Neural progenitor cell (in vitro differentiated cells): ENCODE measurements around the gene NUP133. TPM values are rescaled to one million over a fixed set of nuclear protein-coding genes. Genes with fewer than 3 reads are reported as not detected.

Source experiments
- DNase-seq: peaks from one replicate; pipeline ENCODE4 v3.0.0-alpha.2; 2016; ENCODE audit warnings: low spot score
- H2AFZ ChIP-seq: fragments of 200-600 bp; sonication (generic); replicated peaks from 2 replicates; pipeline ENCODE4 v1.6.1; 2016; ENCODE audit warnings: antibody characterized with exemption
- H3F3A ChIP-seq: fragments of 200-600 bp; sonication (generic); 2 replicates; pipeline ENCODE4 v1.6.1; 2016; ENCODE audit warnings: antibody characterized with exemption, low read depth
- H3K27ac ChIP-seq: fragments of 200-600 bp; sonication (generic); 2 replicates; pipeline ENCODE4 v1.5.1; 2016; ENCODE audit warnings: mild to moderate bottlenecking
- H3K27me3 ChIP-seq: fragments of 200-600 bp; sonication (generic); 2 replicates; pipeline ENCODE4 v1.6.1; 2016; ENCODE audit warnings: mild to moderate bottlenecking, moderate library complexity
- H3K36me3 ChIP-seq: fragments of 200-600 bp; sonication (generic); 2 replicates; pipeline ENCODE4 v1.5.1; 2016
- H3K4me1 ChIP-seq: fragments of 200-600 bp; sonication (generic); 2 replicates; pipeline ENCODE4 v1.6.1; 2016; ENCODE audit warnings: mixed run types
- H3K4me2 ChIP-seq: fragments of 200-600 bp; sonication (generic); 2 replicates; pipeline ENCODE4 v1.6.1; 2016
- H3K4me3 ChIP-seq: fragments of 200-600 bp; sonication (generic); 2 replicates; pipeline ENCODE4 v1.5.1; 2016
- H3K79me2 ChIP-seq: fragments of 200-600 bp; sonication (generic); 2 replicates; pipeline ENCODE4 v1.6.1; 2016; ENCODE audit warnings: low read depth
- H3K9ac ChIP-seq: fragments of 200-600 bp; sonication (generic); 2 replicates; pipeline ENCODE4 v1.6.1; 2016
- H3K9me3 ChIP-seq: fragments of 200-600 bp; sonication (generic); 2 replicates; pipeline ENCODE4 v1.5.1; 2016; ENCODE audit warnings: low read depth
- H4K20me1 ChIP-seq: fragments of 200-600 bp; sonication (generic); 2 replicates; pipeline ENCODE4 v1.6.1; 2016; ENCODE audit warnings: low read depth
- H3K27ac Mint-ChIP-seq: 3 replicates; pipeline ENCODE4 v1.8.0; 2021; ENCODE audit warnings: mixed read lengths
- H3K27me3 Mint-ChIP-seq: 2 replicates; pipeline ENCODE4 v1.8.0; 2022; ENCODE audit warnings: low read depth, mild to moderate bottlenecking, inconsistent platforms, moderate library complexity, mixed read lengths; ENCODE audit not compliant: insufficient read depth
- H3K36me3 Mint-ChIP-seq: 3 replicates; pipeline ENCODE4 v1.8.0; 2021; ENCODE audit warnings: mixed read lengths
- H3K4me1 Mint-ChIP-seq: 3 replicates; pipeline ENCODE4 v1.8.0; 2021; ENCODE audit warnings: mixed read lengths
- H3K4me3 Mint-ChIP-seq: 3 replicates; pipeline ENCODE4 v1.8.0; 2021; ENCODE audit warnings: mild to moderate bottlenecking, moderate library complexity, mixed read lengths
- H3K9me3 Mint-ChIP-seq: 3 replicates; pipeline ENCODE4 v1.8.0; 2020; ENCODE audit warnings: mixed read lengths
- CTCF ChIP-seq: fragments of 200-600 bp; sonication (generic); IDR thresholded peaks from 2 replicates; pipeline ENCODE4 v1.5.1; 2017; ENCODE audit warnings: antibody characterized with exemption, mild to moderate bottlenecking
- EZH2 ChIP-seq: fragments of 200-600 bp; sonication (generic); IDR thresholded peaks from 2 replicates; pipeline ENCODE4 v1.6.1; 2017; ENCODE audit warnings: antibody characterized with exemption, mild to moderate bottlenecking, moderate library complexity
- EZH2phosphoT487 ChIP-seq: fragments of 200-600 bp; sonication (generic); IDR thresholded peaks from 2 replicates; pipeline ENCODE4 v1.6.1; 2017; ENCODE audit warnings: antibody characterized with exemption
- total RNA-seq: library from RNA; depleted of rRNA; stranded (reverse); fragments of >200 nt; gene quantifications from 2 replicates; pipeline ENCODE4 v1.2.3, GENCODE V29; 2015; ENCODE audit warnings: low replicate concordance

The NUP133 gene
- total RNA-seq, 1 donor from 2014 or later, result 89.3 TPM

DNA sequence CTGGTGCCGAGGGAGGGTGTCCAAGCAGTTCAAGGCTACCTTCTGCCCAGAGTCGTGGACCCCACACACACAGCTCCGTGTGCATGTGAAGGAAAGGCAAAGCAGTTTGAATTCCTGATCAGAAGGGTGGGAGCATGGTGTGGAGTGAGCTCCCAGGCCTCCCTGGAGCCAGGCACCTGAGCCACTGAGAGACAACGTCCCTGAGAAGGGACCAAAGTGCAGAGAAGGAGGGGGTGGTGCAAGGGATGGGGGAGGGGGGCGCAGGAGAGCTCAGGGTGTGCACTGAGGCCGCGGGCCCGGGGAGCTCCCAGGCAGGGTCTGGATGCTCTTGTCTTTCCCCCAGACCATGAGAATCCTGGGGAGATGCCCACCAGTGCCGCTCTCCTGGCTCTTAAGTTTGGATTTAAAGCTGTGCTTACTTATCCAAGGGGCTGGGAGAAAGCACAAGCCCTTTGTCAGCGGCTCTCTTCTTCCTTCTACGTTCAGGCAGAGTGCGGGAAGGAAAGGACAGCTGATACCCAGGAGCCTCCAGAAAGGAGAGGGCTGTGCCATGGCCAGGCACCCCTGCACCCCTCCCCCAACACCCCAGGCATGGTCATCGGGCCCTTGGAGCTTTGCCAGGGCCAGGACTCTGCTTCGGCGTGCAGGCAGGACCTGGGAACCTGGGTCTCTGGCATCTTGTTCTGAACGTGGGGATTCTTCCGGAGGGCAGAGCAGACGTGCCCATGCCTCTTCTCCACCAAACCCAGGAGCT lies 98.3 kb downstream of the NUP133 start:
- Mint-ChIP-seq H3K27me3 (peaks cover 16% of the 10 kb centered on the region), H3K36me3 (no peaks in the 10 kb centered on the region), H3K4me3 (peak overlapping the region; percentile 33), H3K27ac (peak overlapping the region; percentile 87), H3K9me3 (peaks cover under 1% of the 10 kb centered on the region), H3K4me1 (peaks cover 41% of the 10 kb centered on the region)
- no peak overlapping the region for H3K9ac ChIP-seq
- H3K27me3 ChIP-seq, result peaks cover 56% of the 10 kb centered on the region
- no peak for TF ChIP-seq CTCF
- TF ChIP-seq EZH2phosphoT487, result no peak
- TF ChIP-seq EZH2, result no peak
- H2AFZ ChIP-seq, result no peak overlapping the region
- peaks cover 35% of the 10 kb centered on the region for H3K4me1 ChIP-seq
- H3K4me2 ChIP-seq, result no peak overlapping the region
- no peaks in the 10 kb centered on the region for H3K36me3 ChIP-seq
- DNase-seq, result peak; percentile 18
- H3K9me3 ChIP-seq, result no peaks in the 10 kb centered on the region
- peaks cover 18% of the 10 kb centered on the region for H4K20me1 ChIP-seq
- H3K79me2 ChIP-seq, result no peaks in the 10 kb centered on the region
- H3K4me3 ChIP-seq, result no peak overlapping the region
- peaks cover 3% of the 10 kb centered on the region for H3F3A ChIP-seq
- no peak overlapping the region for H3K27ac ChIP-seq

DNA sequence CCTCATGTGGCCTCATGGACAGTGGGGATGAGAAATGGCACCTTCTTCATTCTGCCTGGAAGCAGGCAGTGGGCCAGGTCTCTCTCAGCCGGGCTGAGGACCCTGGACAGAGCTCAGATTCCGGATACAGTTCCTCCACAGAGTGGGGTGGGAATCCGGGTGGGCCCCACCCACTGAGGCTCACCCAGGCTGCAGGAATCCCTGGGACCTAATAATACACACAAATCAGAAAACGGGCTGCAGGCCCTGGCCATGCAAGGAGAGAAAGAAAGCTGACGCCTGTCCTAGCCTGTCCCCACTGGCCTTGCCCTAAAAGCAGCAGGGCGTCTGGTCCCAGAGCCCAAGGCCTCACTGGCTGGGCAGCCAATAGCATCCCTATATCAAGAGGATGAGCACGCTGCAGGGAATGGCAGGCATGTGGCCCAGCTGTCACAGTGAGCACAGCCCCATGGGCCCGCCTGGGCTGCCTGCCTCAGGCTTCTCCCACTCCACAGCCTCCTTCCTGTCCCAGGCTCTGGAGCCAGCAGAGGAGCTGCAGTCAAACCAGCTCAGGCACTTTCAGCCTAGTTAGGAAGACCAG lies 99.6 kb downstream of the NUP133 start:
- H3K36me3 ChIP-seq, result no peaks in the 10 kb centered on the region
- H3K4me1 ChIP-seq, result peaks cover 35% of the 10 kb centered on the region
- peaks cover 4% of the 10 kb centered on the region for H3K9me3 Mint-ChIP-seq
- no peak overlapping the region for H3K4me3 Mint-ChIP-seq
- no peak overlapping the region for H3K9ac ChIP-seq
- no peak overlapping the region for H3K27ac Mint-ChIP-seq
- H3K4me2 ChIP-seq, result no peak overlapping the region
- no peaks in the 10 kb centered on the region for H3K9me3 ChIP-seq
- H2AFZ ChIP-seq, result no peak overlapping the region
- peaks cover 41% of the 10 kb centered on the region for H3K4me1 Mint-ChIP-seq
- H3K4me3 ChIP-seq, result no peak overlapping the region
- no peak overlapping the region for H3K27ac ChIP-seq
- H3K27me3 ChIP-seq, result peaks cover 56% of the 10 kb centered on the region
- no peaks in the 10 kb centered on the region for H3K36me3 Mint-ChIP-seq
- H3F3A ChIP-seq, result peaks cover 3% of the 10 kb centered on the region
- peaks cover 18% of the 10 kb centered on the region for H4K20me1 ChIP-seq
- DNase-seq, result peak; percentile 38
- TF ChIP-seq EZH2phosphoT487, result no peak
- no peak for TF ChIP-seq EZH2
- no peak for TF ChIP-seq CTCF
- H3K79me2 ChIP-seq, result no peaks in the 10 kb centered on the region
- peaks cover 18% of the 10 kb centered on the region for H3K27me3 Mint-ChIP-seq

DNA sequence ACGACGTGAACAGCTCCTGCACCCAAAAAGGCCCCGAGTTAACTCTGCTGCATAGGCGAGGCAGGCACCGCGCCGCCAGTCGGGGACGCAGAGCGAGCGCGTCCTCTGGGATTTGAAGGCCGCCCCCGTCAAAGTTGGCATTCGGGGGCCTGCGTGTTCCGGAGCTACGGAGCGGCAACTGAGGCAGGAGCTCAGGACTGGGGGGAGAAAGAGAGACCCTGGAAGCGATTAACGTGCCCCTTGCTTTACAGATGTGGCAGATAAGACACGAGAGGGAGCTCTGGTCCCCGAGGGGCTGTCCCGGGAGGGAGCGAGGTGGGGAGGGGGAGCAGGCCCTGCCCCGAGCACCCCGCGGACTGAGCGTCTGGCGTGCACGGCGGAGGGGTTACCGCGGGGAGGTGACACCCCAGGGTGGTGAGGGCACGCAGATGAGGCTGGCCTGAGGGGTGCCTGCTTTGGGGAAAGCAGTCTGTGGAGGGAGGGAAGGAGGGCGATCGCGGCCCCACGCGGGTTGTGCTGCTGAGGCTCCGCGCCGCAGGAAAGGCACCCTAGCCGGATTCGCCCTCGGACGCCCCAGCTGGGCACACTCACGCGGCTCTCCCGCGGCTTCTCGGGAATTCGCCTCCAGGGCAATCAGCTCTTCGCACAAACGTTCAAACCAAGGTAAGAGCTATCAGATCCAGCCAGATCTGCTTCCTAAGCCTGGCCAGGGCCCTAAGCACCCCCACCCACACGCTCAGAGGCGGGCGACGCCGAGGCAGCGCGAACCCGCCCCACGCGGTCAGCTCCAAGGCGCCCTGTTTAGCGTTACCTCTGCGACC lies 100.7 kb downstream of the NUP133 start:
- Histone ChIP-seq H3K4me2 (peak overlapping the region; percentile 85), H4K20me1 (peaks cover 18% of the 10 kb centered on the region), H3K9me3 (no peaks in the 10 kb centered on the region), H2AFZ (peak overlapping the region; percentile 78), H3K36me3 (no peaks in the 10 kb centered on the region), H3K4me1 (peaks cover 35% of the 10 kb centered on the region), H3K27ac (no peak overlapping the region), H3K79me2 (no peaks in the 10 kb centered on the region), H3K4me3 (peak overlapping the region; percentile 46), H3F3A (peaks cover 3% of the 10 kb centered on the region), H3K9ac (no peak overlapping the region), H3K27me3 (peaks cover 56% of the 10 kb centered on the region)
- peak overlapping the region; percentile 78 for H3K27ac Mint-ChIP-seq
- H3K36me3 Mint-ChIP-seq, result no peaks in the 10 kb centered on the region
- peaks cover 4% of the 10 kb centered on the region for H3K9me3 Mint-ChIP-seq
- TF ChIP-seq EZH2 (no peak), EZH2phosphoT487 (peak; percentile 45), CTCF (peak; percentile 26)
- peak overlapping the region; percentile 82 for H3K4me3 Mint-ChIP-seq
- peak; percentile 32 for DNase-seq
- H3K4me1 Mint-ChIP-seq, result peaks cover 38% of the 10 kb centered on the region
- peaks cover 24% of the 10 kb centered on the region for H3K27me3 Mint-ChIP-seq
